Measurements from ENCODE around the gene EGFL8. TPM values are rescaled to one million over a fixed set of nuclear protein-coding genes. Genes with fewer than 3 reads are reported as not detected.

The EGFL8 gene
- total RNA-seq, 2 donors from 2014 or later, result 10.4 to 13.7 TPM

DNA sequence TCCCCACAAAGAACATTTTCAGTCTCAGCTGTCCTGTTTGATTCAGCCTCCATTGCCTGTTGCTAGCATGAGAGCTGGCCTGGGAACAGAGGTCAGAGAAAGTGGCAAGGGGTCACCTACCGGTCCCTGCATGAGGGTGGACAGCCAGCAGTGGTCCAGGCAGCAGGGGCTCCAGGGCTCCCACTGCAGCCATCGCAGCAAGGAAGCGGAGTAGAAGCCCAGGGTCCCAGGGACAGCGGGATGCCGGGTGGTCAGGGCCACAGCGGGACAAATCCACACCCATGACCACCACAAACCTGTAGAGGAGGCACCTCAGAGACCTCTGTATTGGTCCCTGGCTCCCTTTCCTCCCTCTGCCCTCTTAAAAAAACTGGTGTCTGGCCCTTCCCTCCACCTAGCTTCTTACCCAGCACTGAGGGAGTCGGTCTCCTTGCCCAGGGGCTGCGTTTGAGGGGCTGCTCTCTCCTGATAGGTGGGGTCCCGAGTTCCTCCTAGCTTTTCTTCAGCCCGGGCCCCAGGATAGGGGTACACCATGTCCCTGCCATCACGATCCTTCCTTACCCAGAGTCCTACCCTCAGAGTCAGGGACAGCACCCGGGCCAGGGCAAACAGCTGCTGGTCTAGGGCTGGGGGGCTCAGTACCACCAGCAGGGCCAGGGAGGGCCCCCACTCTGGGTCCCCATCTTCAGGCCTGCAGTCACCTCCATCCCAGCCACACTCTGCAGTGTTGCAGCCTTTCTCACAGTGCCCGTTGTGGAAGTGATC is 36.5 kb downstream of the EGFL8 start:
- H3K36me3 ChIP-seq, result no peaks in the 10 kb centered on the region
- H3K4me1 ChIP-seq, result no peaks in the 10 kb centered on the region
- no peak for DNase-seq
- no peaks in the 10 kb centered on the region for H3K27me3 ChIP-seq
- intact Hi-C loops (cut with DNase I), result no loop called here
- H3K9ac ChIP-seq (ENCODE audit: low read depth in 2 of 2, low read length in 2 of 2), result no peak overlapping the region
- no peaks in the 10 kb centered on the region for H3K9me3 ChIP-seq
- H3K27ac ChIP-seq, result no peak overlapping the region
- TF ChIP-seq, protein P1, sequence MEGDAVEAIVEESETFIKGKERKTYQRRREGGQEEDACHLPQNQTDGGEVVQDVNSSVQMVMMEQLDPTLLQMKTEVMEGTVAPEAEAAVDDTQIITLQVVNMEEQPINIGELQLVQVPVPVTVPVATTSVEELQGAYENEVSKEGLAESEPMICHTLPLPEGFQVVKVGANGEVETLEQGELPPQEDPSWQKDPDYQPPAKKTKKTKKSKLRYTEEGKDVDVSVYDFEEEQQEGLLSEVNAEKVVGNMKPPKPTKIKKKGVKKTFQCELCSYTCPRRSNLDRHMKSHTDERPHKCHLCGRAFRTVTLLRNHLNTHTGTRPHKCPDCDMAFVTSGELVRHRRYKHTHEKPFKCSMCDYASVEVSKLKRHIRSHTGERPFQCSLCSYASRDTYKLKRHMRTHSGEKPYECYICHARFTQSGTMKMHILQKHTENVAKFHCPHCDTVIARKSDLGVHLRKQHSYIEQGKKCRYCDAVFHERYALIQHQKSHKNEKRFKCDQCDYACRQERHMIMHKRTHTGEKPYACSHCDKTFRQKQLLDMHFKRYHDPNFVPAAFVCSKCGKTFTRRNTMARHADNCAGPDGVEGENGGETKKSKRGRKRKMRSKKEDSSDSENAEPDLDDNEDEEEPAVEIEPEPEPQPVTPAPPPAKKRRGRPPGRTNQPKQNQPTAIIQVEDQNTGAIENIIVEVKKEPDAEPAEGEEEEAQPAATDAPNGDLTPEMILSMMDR (IDR thresholded peaks at IDR 0.05), result no peak
- H3K4me3 ChIP-seq, result no peak overlapping the region

GRCh38 chr6:32202186-32202585 is 37.8 kb downstream of the EGFL8 start:
- H3K27ac ChIP-seq, result no peak overlapping the region
- no peak overlapping the region for H3K9ac ChIP-seq (ENCODE audit: low read depth in 2 of 2, low read length in 2 of 2)
- H3K9me3 ChIP-seq, result no peaks in the 10 kb centered on the region
- intact Hi-C loops (cut with DNase I), result no loop called here
- H3K36me3 ChIP-seq, result no peaks in the 10 kb centered on the region
- H3K4me1 ChIP-seq, result no peaks in the 10 kb centered on the region
- DNase-seq, result no peak
- no peak overlapping the region for H3K4me3 ChIP-seq
- TF ChIP-seq, protein P1 (IDR thresholded peaks at IDR 0.05), result no peak
- H3K27me3 ChIP-seq, result no peaks in the 10 kb centered on the region

DNA sequence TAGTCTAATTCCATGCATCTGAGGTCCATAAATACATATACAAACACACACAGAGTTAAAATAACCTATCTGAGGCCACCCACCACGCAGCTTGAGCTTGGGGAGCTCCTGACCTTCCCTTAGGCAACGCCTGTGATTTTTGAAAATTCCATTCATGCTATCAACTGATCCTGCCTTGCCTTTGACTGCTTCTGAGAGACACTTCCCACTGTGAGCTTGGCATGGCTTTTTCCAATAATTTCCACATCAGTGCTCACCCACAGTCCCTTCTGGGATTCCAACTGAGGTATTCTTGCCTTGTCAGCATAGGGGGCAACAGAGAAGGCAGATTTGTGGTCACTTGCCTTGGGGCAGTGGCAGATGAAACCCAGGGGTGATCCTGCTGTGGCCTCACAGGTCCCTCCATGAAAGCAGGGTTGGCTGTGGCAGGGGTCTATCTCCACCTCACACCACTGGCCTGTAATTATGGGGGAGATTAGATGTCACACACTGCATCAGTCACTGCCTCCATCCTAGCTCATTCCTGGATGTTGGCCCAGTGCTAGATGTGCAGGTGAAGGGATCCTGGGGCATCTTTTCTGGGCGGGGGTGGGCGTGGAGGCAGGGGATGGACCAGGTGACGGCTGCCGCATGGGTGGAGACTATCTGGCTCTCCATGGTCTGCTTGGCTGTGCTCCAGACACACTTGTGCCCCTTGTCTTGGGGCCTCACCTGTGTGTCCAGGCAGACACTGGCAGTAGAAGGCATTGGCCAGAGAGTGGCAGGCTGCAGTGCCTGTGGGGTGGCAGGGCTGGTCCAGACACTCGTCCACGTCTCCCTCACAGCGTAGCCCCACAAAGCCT is 39.3 kb downstream of the EGFL8 start:
- TF ChIP-seq, protein P1 (IDR thresholded peaks at IDR 0.05), result no peak
- intact Hi-C loops (cut with DNase I), result no loop called here

GRCh38 chr6:32204268-32204715 is 39.9 kb downstream of the EGFL8 start:
- Histone ChIP-seq H3K9me3 (no peaks in the 10 kb centered on the region), H3K4me1 (no peaks in the 10 kb centered on the region), H3K27me3 (no peaks in the 10 kb centered on the region), H3K9ac (ENCODE audit: low read depth in 2 of 2, low read length in 2 of 2) (no peak overlapping the region), H3K36me3 (no peaks in the 10 kb centered on the region), H3K27ac (no peak overlapping the region), H3K4me3 (no peak overlapping the region)
- DNase-seq, result no peak
- TF ChIP-seq, protein P1 (IDR thresholded peaks at IDR 0.05), result no peak
- intact Hi-C loops (cut with DNase I), result no loop called here

More for the DNA sequence above, 39.3 kb downstream of the EGFL8 start:
- no peaks in the 10 kb centered on the region for H3K4me1 ChIP-seq
- H3K27me3 ChIP-seq, result no peaks in the 10 kb centered on the region
- no peaks in the 10 kb centered on the region for H3K36me3 ChIP-seq
- H3K9me3 ChIP-seq, result no peaks in the 10 kb centered on the region
- H3K4me3 ChIP-seq, result no peak overlapping the region
- DNase-seq, result no peak
- H3K9ac ChIP-seq (ENCODE audit: low read depth in 2 of 2, low read length in 2 of 2), result no peak overlapping the region
- no peak overlapping the region for H3K27ac ChIP-seq

GRCh38 chr6:32208996-32209395 is 44.6 kb downstream of the EGFL8 start:
- H3K4me3 ChIP-seq, result no peak overlapping the region
- intact Hi-C loops (cut with DNase I), result no loop called here
- no peaks in the 10 kb centered on the region for H3K4me1 ChIP-seq
- H3K9me3 ChIP-seq, result no peaks in the 10 kb centered on the region
- no peak overlapping the region for H3K27ac ChIP-seq
- TF ChIP-seq, protein P1 (IDR thresholded peaks at IDR 0.05), result no peak
- no peaks in the 10 kb centered on the region for H3K36me3 ChIP-seq
- no peak overlapping the region for H3K9ac ChIP-seq (ENCODE audit: low read depth in 2 of 2, low read length in 2 of 2)
- no peaks in the 10 kb centered on the region for H3K27me3 ChIP-seq
- DNase-seq, result no peak

Measured in colonic mucosa (tissue), 4 donors.